Esophagus muscularis mucosa (tissue), 4 donors: ENCODE measurements around the gene BNC2. TPM values are rescaled to one million over a fixed set of nuclear protein-coding genes. Genes with fewer than 3 reads are reported as not detected.

Source experiments
- DNase-seq: peaks from one replicate; pipeline ENCODE4 v3.0.0-alpha.2; 2017; ENCODE audit errors: extremely low spot score
- H3K27ac ChIP-seq, 4 donors: fragments of 200-600 bp; sonication (generic); replicated peaks in 1 of 4; 1 replicate in 3 of 4; 2 replicates in 1 of 4; pipeline ENCODE4 v1.5.1; 2016 to 2019; ENCODE audit warnings: mild to moderate bottlenecking in 1 of 4
- H3K27me3 ChIP-seq, 4 donors: fragments of 200-600 bp; sonication (generic); one replicate each; pipeline versions ENCODE4 v1.5.1 to v1.6.0; 2016 to 2019
- H3K36me3 ChIP-seq, 4 donors: fragments of 200-600 bp; sonication (generic); one replicate each; pipeline ENCODE4 v1.5.1; 2016 to 2019
- H3K4me1 ChIP-seq, 4 donors: fragments of 200-600 bp; sonication (generic); one replicate each; pipeline ENCODE4 v1.5.1; 2016 to 2019
- H3K4me3 ChIP-seq, 4 donors: fragments of 200-600 bp; sonication (generic); 1 replicate in 2 of 4; 2 replicates in 2 of 4; pipeline ENCODE4 v1.5.1; 2016 to 2019; ENCODE audit warnings: mild to moderate bottlenecking in 4 of 4, moderate library complexity in 1 of 4
- H3K9me3 ChIP-seq, 4 donors: fragments of 200-600 bp; sonication (generic); 1 replicate in 3 of 4; 2 replicates in 1 of 4; pipeline ENCODE4 v1.5.1; 2016 to 2019
- CTCF ChIP-seq, 3 experiments: fragments of 200-600 bp in 2 of 3; fragments of 450-650 bp in 1 of 3; sonication (generic) in 2 of 3; IDR thresholded peaks; one replicate each; pipeline ENCODE4 v1.5.1; 2017 to 2019; ENCODE audit warnings: antibody characterized with exemption in 3 of 3, mild to moderate bottlenecking in 2 of 3, moderate library complexity in 1 of 3
- EP300 ChIP-seq: sonication (generic); formaldehyde crosslinking; IDR thresholded peaks from one replicate; pipeline ENCODE4 v1.6.1; 2017; ENCODE audit warnings: antibody characterized with exemption
- POLR2A ChIP-seq: fragments of 450-650 bp; IDR thresholded peaks from one replicate; pipeline ENCODE4 v1.6.1; 2017; ENCODE audit warnings: antibody characterized with exemption, moderate library complexity, mild to moderate bottlenecking, low read depth
- POLR2AphosphoS5 ChIP-seq, 2 donors: sonication (generic); formaldehyde crosslinking; IDR thresholded peaks; one replicate each; pipeline ENCODE4 v1.6.1; 2017; ENCODE audit warnings: antibody characterized with exemption in 2 of 2
- WGBS: methylation state at CpG from one replicate; pipeline ENCODE4 v1.1.5; 2018; 5-methylcytosine and 5-hydroxymethylcytosine counted together
- intact Hi-C: fragments of 100-400 bp; cut with DNase I; formaldehyde crosslinking; loops from one replicate; pipeline ENCODE4 v1.15.1; 2023
- total RNA-seq, 4 donors: library from RNA; depleted of rRNA; stranded (reverse); fragments of >200 nt; gene quantifications; one replicate each; pipeline versions ENCODE4 v1.1.0 to v1.2.1, GENCODE V29; 2016

Gene BNC2
- total RNA-seq, 4 donors from 2014 or later = 95.3 to 138 (median 123) TPM

GRCh38 chr9:16512281-16512680 is 358.2 kb downstream of the BNC2 start:
- no peaks in the 10 kb centered on the region for H3K27me3 ChIP-seq
- intact Hi-C loops = loop anchor here (10.0 kb wide), 1 partner anchor 353 kb away; no protein-coding TSS in a partner anchor
- H3K4me3 ChIP-seq = no peak overlapping the region
- TF ChIP-seq POLR2AphosphoS5 (IDR thresholded peaks at IDR 0.05) (no peak), CTCF (IDR thresholded peaks at IDR 0.05) (no peak), EP300 (no peak), POLR2A (no peak)
- H3K4me1 ChIP-seq = peaks cover 19 to 55% (median 51%) of the 10 kb centered on the region in 4 donors
- H3K36me3 ChIP-seq = no peaks in the 10 kb centered on the region
- H3K9me3 ChIP-seq = no peaks in the 10 kb centered on the region
- no peak overlapping the region for H3K27ac ChIP-seq
- WGBS = 91% methylated on average over 4 of the region's 4 CpGs
- no peak for DNase-seq

- Histone ChIP-seq H3K4me3 (no peak overlapping the region), H3K27ac (peak overlapping the region in 3 of 4 donors; percentile 28 to 62 (median 48)), H3K9me3 (no peaks in the 10 kb centered on the region), H3K4me1 (peaks cover 9 to 51% (median 40%) of the 10 kb centered on the region in 4 donors), H3K36me3 (no peaks in the 10 kb centered on the region), H3K27me3 (no peaks in the 10 kb centered on the region)
- intact Hi-C loops = loop anchor here (10.0 kb wide), 1 partner anchor 354 kb away; no protein-coding TSS in a partner anchor
- 93% methylated on average over 2 of the region's 2 CpGs for WGBS
- DNase-seq = no peak
- TF ChIP-seq EP300 (no peak), POLR2A (no peak), CTCF (IDR thresholded peaks at IDR 0.05) (no peak), POLR2AphosphoS5 (IDR thresholded peaks at IDR 0.05) (no peak)
These were observed 360.0 kb downstream of the BNC2 start for GRCh38 chr9:16510482-16510881.

GRCh38 chr9:16509997-16510396 is 360.5 kb downstream of the BNC2 start:
- H3K27me3 ChIP-seq = no peaks in the 10 kb centered on the region
- DNase-seq = no peak
- no peaks in the 10 kb centered on the region for H3K36me3 ChIP-seq
- peak overlapping the region in 3 of 4 donors; percentile 28 to 62 (median 48) for H3K27ac ChIP-seq
- no peaks in the 10 kb centered on the region for H3K9me3 ChIP-seq
- intact Hi-C loops = loop anchor here (10.0 kb wide), 1 partner anchor 355 kb away; no protein-coding TSS in a partner anchor
- no peak for TF ChIP-seq EP300
- no peak for TF ChIP-seq CTCF (IDR thresholded peaks at IDR 0.05)
- TF ChIP-seq POLR2A = no peak
- no peak for TF ChIP-seq POLR2AphosphoS5 (IDR thresholded peaks at IDR 0.05)
- WGBS = 44% methylated on average over 5 of the region's 5 CpGs
- H3K4me1 ChIP-seq = peaks cover 6 to 51% (median 40%) of the 10 kb centered on the region in 4 donors
- H3K4me3 ChIP-seq = no peak overlapping the region

- Histone ChIP-seq H3K9me3 (no peaks in the 10 kb centered on the region), H3K27ac (peak overlapping the region; percentile 31 to 56 (median 50)), H3K36me3 (no peaks in the 10 kb centered on the region), H3K4me1 (peaks cover 4 to 45% (median 43%) of the 10 kb centered on the region in 4 donors), H3K27me3 (no peaks in the 10 kb centered on the region), H3K4me3 (no peak overlapping the region)
- WGBS = 10% methylated on average over 2 of the region's 2 CpGs
- no peak for DNase-seq
- intact Hi-C loops = no loop called here
- TF ChIP-seq EP300 (no peak), CTCF (IDR thresholded peaks at IDR 0.05) (no peak), POLR2AphosphoS5 (IDR thresholded peaks at IDR 0.05) (no peak), POLR2A (no peak)
These were observed 365.3 kb downstream of the BNC2 start for GRCh38 chr9:16505199-16505598.

- no peak overlapping the region for H3K4me3 ChIP-seq
- TF ChIP-seq CTCF (IDR thresholded peaks at IDR 0.05) (no peak), EP300 (no peak), POLR2AphosphoS5 (IDR thresholded peaks at IDR 0.05) (no peak), POLR2A (no peak)
- DNase-seq = no peak
- intact Hi-C loops = no loop called here
- H3K27me3 ChIP-seq = no peaks in the 10 kb centered on the region
- 96% methylated on average over 2 of the region's 2 CpGs for WGBS
- H3K4me1 ChIP-seq = peaks cover 0 to 33% (median 32%) of the 10 kb centered on the region in 4 donors
- no peaks in the 10 kb centered on the region for H3K36me3 ChIP-seq
- H3K9me3 ChIP-seq = no peaks in the 10 kb centered on the region
- H3K27ac ChIP-seq = no peak overlapping the region
These were observed 368.7 kb downstream of the BNC2 start for GRCh38 chr9:16501726-16502125.
